Osteoblast (primary cell): ENCODE measurements around the gene HMGB1. TPM values are rescaled to one million over a fixed set of nuclear protein-coding genes. Genes with fewer than 3 reads are reported as not detected.

Experiments
- DNase-seq: peaks from one replicate; pipeline ENCODE4 v3.0.0; 2011; ENCODE audit warnings: low spot score, mixed read lengths; ENCODE audit not compliant: insufficient read length; ENCODE audit errors: missing footprints
- H2AFZ ChIP-seq: 2 replicates; pipeline ENCODE4 v1.6.0; 2011; ENCODE audit warnings: mild to moderate bottlenecking, low read length
- H3K27ac ChIP-seq: 2 replicates; pipeline ENCODE4 v1.5.1; 2011; ENCODE audit warnings: mild to moderate bottlenecking, low read depth, low read length, moderate library complexity
- H3K27me3 ChIP-seq: 2 replicates; pipeline ENCODE4 v1.6.0; 2012; ENCODE audit warnings: mild to moderate bottlenecking, control low read depth, inconsistent platforms, low read length, moderate library complexity; ENCODE audit not compliant: insufficient read depth
- H3K36me3 ChIP-seq: 2 replicates; pipeline ENCODE4 v1.5.1; 2011; ENCODE audit warnings: mild to moderate bottlenecking, low read length, control low read depth, moderate library complexity; ENCODE audit not compliant: insufficient read depth
- H3K4me1 ChIP-seq: 2 replicates; pipeline ENCODE4 v1.5.1; 2011; ENCODE audit warnings: mild to moderate bottlenecking, low read length, control low read depth, moderate library complexity; ENCODE audit not compliant: insufficient read depth
- H3K4me2 ChIP-seq: 2 replicates; pipeline ENCODE4 v1.6.0; 2011; ENCODE audit warnings: mild to moderate bottlenecking, low read length; ENCODE audit not compliant: insufficient read depth
- H3K4me3 ChIP-seq: fragments of 200-600 bp; sonication (generic); 3 replicates; pipeline ENCODE4 v1.5.1; 2012; ENCODE audit warnings: mild to moderate bottlenecking, low read length, inconsistent platforms; ENCODE audit not compliant: insufficient read depth
- H3K79me2 ChIP-seq: 2 replicates; pipeline ENCODE4 v1.6.0; 2012; ENCODE audit warnings: mild to moderate bottlenecking, low read length, control low read depth, inconsistent platforms; ENCODE audit not compliant: insufficient read depth
- H3K9me3 ChIP-seq: 2 replicates; pipeline ENCODE4 v1.5.1; 2011; ENCODE audit warnings: low read depth, low read length, control low read depth
- H4K20me1 ChIP-seq: 2 replicates; pipeline ENCODE4 v1.6.0; 2012; ENCODE audit warnings: mild to moderate bottlenecking, low read length, control low read depth; ENCODE audit not compliant: insufficient read depth
- total RNA-seq: library from RNA; depleted of rRNA; stranded (reverse); fragments of >200 nt; gene quantifications from 2 replicates; pipeline ENCODE4 v1.2.3, GENCODE V29; 2012
- TF ChIP-seq, protein P1 (sequence below): IDR thresholded peaks from 2 replicates; pipeline ENCODE4 v1.5.1; 2011; ENCODE audit warnings: mild to moderate bottlenecking, low read depth, low read length, moderate library complexity; ENCODE audit errors: extremely low read depth

The HMGB1 gene
- total RNA-seq, 1 donor, result 71.7 TPM

DNA sequence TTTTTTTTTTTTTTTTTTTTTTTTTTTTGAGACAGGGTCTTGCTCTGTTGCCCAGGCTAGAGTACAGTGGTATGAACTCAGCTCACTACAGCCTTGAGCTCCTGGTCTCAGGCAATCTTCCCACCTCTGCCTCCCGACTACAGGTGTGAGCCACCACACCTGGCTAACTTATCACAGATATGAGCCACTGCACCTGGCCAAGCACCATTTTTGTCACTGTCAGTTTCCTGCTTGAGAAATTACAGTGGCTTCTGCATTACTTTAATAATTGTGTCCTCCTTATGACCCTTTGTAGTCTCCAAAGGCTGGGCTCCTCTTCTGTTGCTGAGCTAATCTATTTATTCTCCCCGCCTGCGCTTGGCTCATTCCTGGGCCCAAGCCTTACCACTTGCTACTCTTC is 27.4 kb downstream of the HMGB1 start:
- Histone ChIP-seq H3K79me2 (no peaks in the 10 kb centered on the region), H3K27ac (no peak overlapping the region), H3K36me3 (no peaks in the 10 kb centered on the region), H3K4me3 (no peak overlapping the region), H2AFZ (no peak overlapping the region), H3K4me1 (no peaks in the 10 kb centered on the region), H3K9me3 (no peaks in the 10 kb centered on the region), H3K4me2 (no peak overlapping the region), H4K20me1 (no peaks in the 10 kb centered on the region), H3K27me3 (peaks cover 11% of the 10 kb centered on the region)
- DNase-seq, result no peak
- TF ChIP-seq, protein P1, sequence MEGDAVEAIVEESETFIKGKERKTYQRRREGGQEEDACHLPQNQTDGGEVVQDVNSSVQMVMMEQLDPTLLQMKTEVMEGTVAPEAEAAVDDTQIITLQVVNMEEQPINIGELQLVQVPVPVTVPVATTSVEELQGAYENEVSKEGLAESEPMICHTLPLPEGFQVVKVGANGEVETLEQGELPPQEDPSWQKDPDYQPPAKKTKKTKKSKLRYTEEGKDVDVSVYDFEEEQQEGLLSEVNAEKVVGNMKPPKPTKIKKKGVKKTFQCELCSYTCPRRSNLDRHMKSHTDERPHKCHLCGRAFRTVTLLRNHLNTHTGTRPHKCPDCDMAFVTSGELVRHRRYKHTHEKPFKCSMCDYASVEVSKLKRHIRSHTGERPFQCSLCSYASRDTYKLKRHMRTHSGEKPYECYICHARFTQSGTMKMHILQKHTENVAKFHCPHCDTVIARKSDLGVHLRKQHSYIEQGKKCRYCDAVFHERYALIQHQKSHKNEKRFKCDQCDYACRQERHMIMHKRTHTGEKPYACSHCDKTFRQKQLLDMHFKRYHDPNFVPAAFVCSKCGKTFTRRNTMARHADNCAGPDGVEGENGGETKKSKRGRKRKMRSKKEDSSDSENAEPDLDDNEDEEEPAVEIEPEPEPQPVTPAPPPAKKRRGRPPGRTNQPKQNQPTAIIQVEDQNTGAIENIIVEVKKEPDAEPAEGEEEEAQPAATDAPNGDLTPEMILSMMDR, result no peak

DNA sequence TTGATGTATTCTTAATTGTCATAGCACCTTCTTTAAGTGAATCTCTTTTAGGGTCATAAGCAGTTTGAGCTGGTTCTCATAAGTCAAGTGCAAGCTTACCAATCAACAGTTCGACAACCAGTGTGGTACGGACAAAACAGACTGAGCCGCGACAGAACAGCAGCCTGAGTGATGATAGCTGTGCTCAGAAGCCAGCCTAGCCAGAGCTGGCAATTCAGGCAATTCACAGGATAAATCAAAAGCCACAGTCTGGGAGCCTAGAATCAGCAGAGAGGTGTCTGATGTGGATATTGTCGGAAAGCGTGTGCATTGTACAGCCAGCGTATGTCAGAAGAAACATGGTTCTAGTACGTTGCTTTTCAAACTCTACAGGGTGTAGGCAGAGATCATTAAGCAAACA is 28.6 kb downstream of the HMGB1 start:
- Histone ChIP-seq H3K4me1 (no peaks in the 10 kb centered on the region), H3K27me3 (peaks cover 11% of the 10 kb centered on the region), H3K36me3 (no peaks in the 10 kb centered on the region), H3K4me3 (no peak overlapping the region), H4K20me1 (no peaks in the 10 kb centered on the region), H3K4me2 (no peak overlapping the region), H2AFZ (no peak overlapping the region), H3K79me2 (no peaks in the 10 kb centered on the region), H3K9me3 (no peaks in the 10 kb centered on the region), H3K27ac (no peak overlapping the region)
- TF ChIP-seq, protein P1, result no peak
- DNase-seq, result no peak

DNA sequence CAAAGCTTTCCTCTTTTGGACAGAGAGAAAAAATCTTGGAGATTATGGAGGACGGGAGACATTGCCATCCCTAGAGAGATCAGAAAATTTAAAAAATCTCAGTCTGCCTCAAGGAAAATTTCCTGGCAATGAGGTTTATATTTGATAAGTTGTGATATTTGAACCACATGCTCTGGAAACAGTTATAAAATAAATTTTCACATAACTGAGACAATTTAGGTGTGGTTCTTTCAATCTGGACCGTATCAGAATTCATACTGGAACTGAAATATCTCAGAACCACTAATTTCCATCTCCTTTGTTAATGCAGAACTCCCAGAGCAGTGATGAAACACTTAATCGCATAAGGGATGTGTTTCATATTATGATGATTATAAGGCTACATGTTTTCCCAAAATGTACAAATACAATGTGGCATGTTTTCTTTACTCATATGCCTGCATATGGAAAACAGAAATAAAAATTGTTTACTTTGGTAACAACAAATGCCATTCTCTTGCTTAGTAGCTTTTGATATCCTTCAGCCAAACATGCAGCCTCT is 29.8 kb downstream of the HMGB1 start:
- Histone ChIP-seq H3K4me3 (no peak overlapping the region), H3K4me2 (no peak overlapping the region), H3K27ac (no peak overlapping the region), H2AFZ (no peak overlapping the region), H3K79me2 (no peaks in the 10 kb centered on the region), H3K36me3 (no peaks in the 10 kb centered on the region), H4K20me1 (no peaks in the 10 kb centered on the region), H3K9me3 (no peaks in the 10 kb centered on the region), H3K4me1 (peaks cover 9% of the 10 kb centered on the region), H3K27me3 (peaks cover 11% of the 10 kb centered on the region)
- TF ChIP-seq, protein P1, result no peak
- DNase-seq, result no peak

DNA sequence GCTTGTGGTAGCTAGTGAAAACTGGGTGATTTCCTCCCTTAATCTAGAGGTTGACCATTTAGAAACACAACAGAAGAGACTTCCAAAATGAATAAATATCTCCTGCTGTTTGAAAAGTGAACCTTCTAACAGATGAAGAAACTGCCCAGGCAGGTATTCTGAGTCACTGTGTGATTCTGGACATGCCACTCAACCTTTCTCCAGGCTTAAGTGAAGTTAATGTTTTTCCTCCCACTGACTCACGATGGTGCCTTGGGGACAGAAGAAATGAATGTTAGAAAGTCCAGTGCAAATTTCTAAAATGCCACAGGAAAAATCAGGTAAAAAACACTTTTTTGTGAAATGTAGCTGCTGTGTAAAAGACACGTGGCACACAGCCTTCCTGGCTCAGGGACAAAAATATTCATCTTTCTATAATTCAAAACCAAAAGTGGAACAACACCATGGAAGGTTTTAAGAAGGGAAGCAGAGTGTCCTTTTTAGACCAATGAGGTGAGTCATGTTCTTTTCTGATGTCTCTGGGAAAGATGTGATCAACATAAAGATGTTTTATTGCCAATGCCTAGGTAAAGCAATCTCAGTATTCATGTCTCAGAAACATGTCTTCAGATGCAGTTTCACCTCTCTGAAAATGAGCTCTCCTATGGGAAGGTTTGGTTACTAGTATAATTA is 34.3 kb downstream of the HMGB1 start:
- H3K4me2 ChIP-seq, result peak overlapping the region; percentile 15
- H3K79me2 ChIP-seq, result no peaks in the 10 kb centered on the region
- no peaks in the 10 kb centered on the region for H3K9me3 ChIP-seq
- H4K20me1 ChIP-seq, result no peaks in the 10 kb centered on the region
- H3K4me1 ChIP-seq, result peaks cover 33% of the 10 kb centered on the region
- no peaks in the 10 kb centered on the region for H3K27me3 ChIP-seq
- no peaks in the 10 kb centered on the region for H3K36me3 ChIP-seq
- H3K4me3 ChIP-seq, result no peak overlapping the region
- TF ChIP-seq, protein P1, result no peak
- H2AFZ ChIP-seq, result no peak overlapping the region
- DNase-seq, result no peak
- H3K27ac ChIP-seq, result peak overlapping the region; percentile 73
